ENCODE results near the gene FSCN2. TPM values are rescaled to one million over a fixed set of nuclear protein-coding genes. Genes with fewer than 3 reads are reported as not detected.

FSCN2 gene
- total and polyA plus RNA-seq, 10 of the 15 experiments (the other 5 are each of a cell fraction or from before 2014, with no cell fraction given) = 0.12 to 2.1 (median 0.65) TPM; not detected in 3

DNA sequence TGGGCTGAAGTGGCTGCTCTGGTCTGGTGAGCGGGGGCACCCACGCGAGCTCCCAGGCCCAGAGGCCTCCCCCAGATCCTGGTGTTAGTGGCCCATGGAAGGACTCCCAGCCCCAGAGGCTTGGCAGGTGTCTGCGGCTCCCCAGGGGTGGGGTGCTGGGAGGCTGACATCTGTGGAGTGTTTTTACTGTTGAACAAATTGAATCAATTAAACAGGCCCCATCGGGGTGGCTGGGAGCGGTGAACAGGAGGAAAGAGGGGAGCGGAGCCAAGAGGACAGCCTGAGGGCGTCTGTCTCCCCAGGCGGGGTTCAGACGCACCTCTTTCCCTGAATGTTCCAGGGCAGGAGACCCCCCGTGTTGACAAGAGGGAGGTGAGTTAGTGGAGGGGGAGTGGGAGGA, 45.5 kb upstream of the FSCN2 start:
- DNase-seq (ENCODE audit: low read depth, low spot score) = no peak
- peaks cover 7 to 8% of the 10 kb centered on the region in 2 experiments; a peak in 3 of 4 replicates for H3K27me3 ChIP-seq (replicated peaks in 1 of 2; ENCODE audit: control insufficient read depth in 2 of 2, insufficient read depth in 2 of 2, low read length in 1 of 2)
- TF ChIP-seq REST (IDR thresholded peaks at IDR 0.05; ENCODE audit: low read depth, low read length) = no peak
- no peak for TF ChIP-seq CHD2 (IDR thresholded peaks at IDR 0.05; ENCODE audit: borderline replicate concordance, low read depth, low read length)
- no peak for TF ChIP-seq NR2C1 (IDR thresholded peaks at IDR 0.05)
- TF ChIP-seq RFX5 (IDR thresholded peaks at IDR 0.05; ENCODE audit: low read depth, low read length) = no peak
- TF ChIP-seq CHD1 (IDR thresholded peaks at IDR 0.05; ENCODE audit: low read depth, low read length) = no peak
- no peak for TF ChIP-seq PRDM15 (CRISPR knock-in tag; IDR thresholded peaks at IDR 0.05)
- no peak for TF ChIP-seq SPI1 (IDR thresholded peaks at IDR 0.05; ENCODE audit: borderline replicate concordance, insufficient read depth, low read depth, low read length)
- TF ChIP-seq HDAC6 (IDR thresholded peaks at IDR 0.05; ENCODE audit: unreplicated experiment) = no peak
- no peak for TF ChIP-seq RAD51 (IDR thresholded peaks at IDR 0.05)
- no peak for TF ChIP-seq BHLHE40 (IDR thresholded peaks at IDR 0.05; ENCODE audit: borderline replicate concordance in 1 of 2, low read depth in 2 of 2, low read length in 1 of 2)
- no peak for TF ChIP-seq ELK1 (IDR thresholded peaks at IDR 0.05; ENCODE audit: low read depth, low read length)
- no peak for TF ChIP-seq POU2F2 (IDR thresholded peaks at IDR 0.05; ENCODE audit: borderline replicate concordance, low read depth, low read length)
- no peak for TF ChIP-seq BCL3 (IDR thresholded peaks at IDR 0.05; ENCODE audit: borderline replicate concordance, insufficient read depth, low read depth, low read length, poor library complexity, severe bottlenecking)
- TF ChIP-seq HDAC2 (IDR thresholded peaks at IDR 0.05) = no peak

More for the DNA sequence above, 45.5 kb upstream of the FSCN2 start:
- CTCF ChIA-PET = interaction anchor here (1.4 to 3.9 kb wide), 4 partner anchors 118 to 229 kb away, joined by 6 to 44 read pairs (median 31); no protein-coding TSS in a partner anchor
- H2AFZ ChIP-seq (ENCODE audit: control insufficient read depth, low read depth, low read length) = no peak overlapping the region
- POLR2A ChIA-PET = no interaction called here
- H3K4me2 ChIP-seq (ENCODE audit: control insufficient read depth, insufficient read depth) = no peak overlapping the region
- no peaks in the 10 kb centered on the region for H3K36me3 ChIP-seq (ENCODE audit: control insufficient read depth in 2 of 2, insufficient read depth in 2 of 2, low read length in 1 of 2)
- H3K4me1 ChIP-seq (ENCODE audit: control insufficient read depth, insufficient read depth, low read length) = peaks cover 12% of the 10 kb centered on the region
- H3K79me2 ChIP-seq (ENCODE audit: control insufficient read depth, insufficient read depth, low read length) = no peaks in the 10 kb centered on the region
- FAIRE-seq (no peak), ATAC-seq (no peak)
- H3K9me3 ChIP-seq (replicated peaks; ENCODE audit: control insufficient read depth, insufficient read depth, low read length) = no peaks in the 10 kb centered on the region
- no peaks in the 10 kb centered on the region for H4K20me1 ChIP-seq (ENCODE audit: control insufficient read depth, insufficient read depth)
- BruUV-seq (replicated peaks) = no TSS peak
- RAD21 ChIA-PET (ENCODE audit: unreplicated experiment) = interaction anchor here (1.1 to 4.2 kb wide), 2 partner anchors 26 to 229 kb away, joined by 3 to 27 read pairs; no protein-coding TSS in a partner anchor
- no peak overlapping the region for H3K4me3 ChIP-seq
- H3K9ac ChIP-seq (ENCODE audit: control insufficient read depth, insufficient read depth, low read length) = no peak overlapping the region
- H3K27ac ChIP-seq (ENCODE audit: control insufficient read depth, insufficient read depth) = no peak overlapping the region
- 28% methylated on average over 11 of the region's 11 CpGs for WGBS (ENCODE audit: insufficient coverage, insufficient replicate concordance, low lambda C conversion rate, missing lambda C conversion rate)
- intact Hi-C loops (cut with micrococcal nuclease; ENCODE audit: unreplicated experiment) (loop anchor here (5.0 kb wide), 2 partner anchors 340 to 380 kb away; no protein-coding TSS in a partner anchor), in situ Hi-C loops (cut with MboI) (loop anchor here (25.0 kb wide), 1 partner anchor 345 kb away; no protein-coding TSS in a partner anchor)
- SMC1A ChIA-PET (ENCODE audit: uncharacterized antibody, unreplicated experiment) = interaction anchor here (1.1 to 2.9 kb wide), 2 partner anchors 26 to 52 kb away, joined by 3 to 9 read pairs; no protein-coding TSS in a partner anchor

All from GM12878 (cell line).